GM18526 (cell line): ENCODE data around the gene MYO1D.

Experiments
- POLR2A ChIP-seq: IDR thresholded peaks from 3 replicates; pipeline ENCODE4 v1.6.1; 2011; ENCODE audit not compliant: insufficient read length; ENCODE audit errors: extremely low read depth

The MYO1D gene

GRCh38 chr17:32876417-32877163 is at the start of gene MYO1D:
MYO1D (minus strand) TSS chr17:32877124; CDS start chr17:32876872, 252 bp downstream.
- peak; percentile 41 for TF ChIP-seq POLR2A

DNA sequence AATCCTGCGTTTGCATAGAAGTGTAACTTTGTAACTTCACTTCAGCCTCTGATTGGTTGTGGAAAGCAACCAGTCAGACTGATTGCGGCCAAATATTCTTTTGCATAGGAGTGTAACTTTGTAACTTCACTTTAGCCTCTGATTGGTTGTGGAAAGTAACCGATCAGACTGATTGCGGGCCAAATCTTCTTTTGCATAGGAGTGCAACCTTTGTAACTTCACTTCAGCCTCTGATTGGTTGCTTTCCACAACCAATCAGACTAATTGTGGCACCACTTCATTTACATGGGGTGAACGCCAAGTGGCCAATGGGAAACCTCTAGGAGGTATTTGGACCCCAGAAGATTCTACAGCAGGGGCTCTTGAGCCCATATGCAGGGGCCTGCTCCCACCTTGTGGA is 49.3 kb upstream of the MYO1D start:
- TF ChIP-seq POLR2A: no peak

DNA sequence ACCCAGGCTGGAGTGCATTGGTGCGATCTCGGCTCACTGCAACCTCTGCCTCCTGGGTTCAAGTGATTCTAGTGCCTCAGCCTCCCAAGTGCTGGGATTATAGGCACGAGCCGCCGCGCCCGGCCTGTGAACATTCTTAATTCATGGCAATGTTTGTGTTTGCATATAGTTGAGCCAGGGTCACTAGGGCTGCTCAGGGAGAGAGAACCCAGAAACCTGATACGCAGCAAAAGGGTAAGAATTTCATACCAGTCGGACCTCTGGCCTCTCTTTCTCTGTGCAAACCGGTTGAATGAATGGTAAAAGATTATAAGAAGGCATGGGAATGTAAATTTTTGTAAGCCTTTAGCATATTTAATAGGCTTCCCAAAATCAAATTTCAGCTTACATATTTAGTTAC is 44.1 kb upstream of the MYO1D start:
- no peak for TF ChIP-seq POLR2A

- no peak for TF ChIP-seq POLR2A
Observed at GRCh38 chr17:32920293-32920692, 43.4 kb upstream of the MYO1D start.

- no peak for TF ChIP-seq POLR2A
Observed at GRCh38 chr17:32917842-32918241, 40.9 kb upstream of the MYO1D start.

DNA sequence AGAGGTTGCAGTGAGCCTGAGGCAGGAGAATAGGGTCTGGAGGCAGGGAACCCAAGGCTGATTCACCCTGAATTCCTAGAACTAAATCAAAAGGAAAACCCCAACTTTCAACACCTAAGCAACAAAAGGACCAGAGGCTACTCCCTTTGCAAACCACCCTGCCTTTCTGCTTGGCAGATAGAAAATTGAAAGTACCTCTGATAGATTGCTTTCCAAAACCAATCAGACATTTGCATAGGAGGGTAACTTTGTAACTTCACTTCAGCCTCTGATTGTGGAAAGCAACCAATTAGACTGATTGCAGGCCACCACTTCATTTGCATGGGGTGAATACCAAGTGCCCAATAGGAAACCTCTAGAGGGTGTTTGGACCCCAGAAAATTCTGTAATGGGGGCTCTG is 40.2 kb upstream of the MYO1D start:
- TF ChIP-seq POLR2A: no peak

GRCh38 chr17:32916134-32916533 is 39.2 kb upstream of the MYO1D start:
- TF ChIP-seq POLR2A: no peak

- TF ChIP-seq POLR2A: no peak
Observed at GRCh38 chr17:32915245-32915644, 38.3 kb upstream of the MYO1D start.

GRCh38 chr17:32914181-32914580 is 37.3 kb upstream of the MYO1D start:
- no peak for TF ChIP-seq POLR2A

GRCh38 chr17:32913593-32913992 is 36.7 kb upstream of the MYO1D start:
- no peak for TF ChIP-seq POLR2A

DNA sequence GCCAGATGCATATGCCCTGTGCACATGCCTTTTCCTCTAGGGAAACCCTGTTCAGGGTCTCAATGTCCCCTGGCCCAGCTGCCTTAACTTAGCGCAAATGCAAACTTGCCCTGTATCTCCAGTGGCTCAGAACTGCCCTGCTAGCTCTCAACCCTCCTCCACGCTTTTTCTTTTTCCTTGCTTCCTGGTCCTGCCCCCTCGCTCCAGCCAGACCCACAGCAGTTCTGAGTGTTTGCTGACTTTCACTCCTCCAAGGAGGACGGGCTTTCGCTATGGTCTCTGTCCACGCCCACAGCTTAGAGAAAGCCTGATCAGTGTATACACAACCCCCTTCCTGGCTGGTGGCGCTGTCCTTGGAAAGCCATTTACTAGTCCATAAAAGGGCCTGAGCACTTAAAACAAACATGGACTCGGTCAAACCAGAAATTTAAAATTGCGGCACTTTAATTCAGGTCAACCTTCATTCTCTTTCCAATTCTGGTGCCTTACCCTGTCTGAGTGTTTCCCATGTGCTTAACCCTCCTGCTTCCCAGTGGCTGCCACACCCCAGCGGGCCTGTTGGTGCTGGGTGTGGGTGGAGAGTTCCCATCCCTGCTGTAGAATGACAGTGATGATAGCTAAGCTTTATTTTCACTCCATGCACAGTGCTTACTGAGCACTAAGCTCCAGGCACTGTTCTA is 35.4 kb upstream of the MYO1D start:
- TF ChIP-seq POLR2A: no peak

- no peak for TF ChIP-seq POLR2A
Observed at GRCh38 chr17:32910769-32911168, 33.8 kb upstream of the MYO1D start.

- no peak for TF ChIP-seq POLR2A
Observed at GRCh38 chr17:32909787-32910369, 33.0 kb upstream of the MYO1D start.

GRCh38 chr17:32907583-32907982 is 30.7 kb upstream of the MYO1D start:
- TF ChIP-seq POLR2A: no peak

- no peak for TF ChIP-seq POLR2A
Observed at GRCh38 chr17:32904891-32905290, 28.0 kb upstream of the MYO1D start.

DNA sequence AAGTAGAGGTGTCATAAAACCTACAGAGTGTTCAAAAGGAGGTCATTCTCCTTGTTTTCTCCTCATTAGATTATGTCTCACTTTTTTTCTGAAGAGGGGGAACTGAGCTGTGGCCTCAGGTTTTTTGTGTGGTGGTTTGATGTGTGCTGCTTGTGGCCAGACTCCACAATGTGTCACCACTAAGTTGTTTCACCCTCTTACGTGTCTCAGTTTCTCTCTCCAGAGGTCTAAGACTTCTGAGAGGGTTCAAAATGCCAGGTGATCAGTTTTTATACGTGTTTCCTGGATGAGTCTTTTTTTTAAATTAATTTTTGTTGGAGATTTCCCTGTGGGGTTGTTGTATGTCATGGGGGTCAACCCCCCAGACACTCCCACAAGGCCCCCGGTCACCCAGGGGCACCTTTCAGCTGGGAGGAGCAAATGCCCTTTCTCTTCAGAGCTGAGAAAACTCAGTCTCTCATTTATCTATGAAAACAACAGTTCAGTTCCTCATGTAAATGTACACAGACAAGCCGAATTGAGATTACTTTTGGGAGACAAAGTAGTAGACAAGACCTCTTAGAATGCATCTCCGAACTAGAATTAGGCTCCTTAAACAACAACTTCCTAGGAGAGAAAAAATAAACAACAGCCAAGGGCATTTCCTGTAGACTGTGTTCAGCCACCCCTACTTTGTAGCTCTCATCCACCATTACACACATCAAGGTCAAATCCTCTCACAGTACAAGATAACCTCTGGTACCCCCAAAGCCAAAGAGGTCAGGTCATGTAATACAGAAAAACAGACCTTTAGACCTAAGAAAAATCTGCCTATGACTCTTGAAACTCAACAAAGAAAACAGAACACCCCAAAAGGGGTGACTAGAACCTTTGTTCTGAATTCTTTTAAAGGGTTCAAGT is 27.1 kb upstream of the MYO1D start:
- TF ChIP-seq POLR2A: no peak

DNA sequence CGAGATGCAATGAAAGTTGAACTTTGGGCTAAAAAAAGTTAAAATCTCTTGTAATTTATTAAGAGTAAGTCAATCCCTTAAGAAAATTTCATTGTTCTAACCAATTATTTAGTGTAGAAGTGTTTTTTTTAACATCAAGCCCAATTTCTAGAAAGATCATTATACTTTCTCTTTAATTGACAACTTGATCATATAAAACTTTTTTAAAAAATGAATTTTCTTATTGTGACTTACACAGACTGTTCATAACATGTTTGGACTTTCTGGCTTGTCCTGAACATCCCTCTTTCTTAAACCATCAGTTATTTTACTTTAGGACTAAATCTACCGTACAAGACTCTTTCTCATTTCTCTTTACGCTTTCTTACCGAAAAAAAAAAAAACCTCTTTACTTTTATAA is 24.8 kb upstream of the MYO1D start:
- TF ChIP-seq POLR2A: no peak
